Measurements from ENCODE around the gene TRIP12. TPM values are rescaled to one million over a fixed set of nuclear protein-coding genes. Genes with fewer than 3 reads are reported as not detected.

TRIP12 gene
- total RNA-seq, 1 donor from 2014 or later, result 211 TPM

DNA sequence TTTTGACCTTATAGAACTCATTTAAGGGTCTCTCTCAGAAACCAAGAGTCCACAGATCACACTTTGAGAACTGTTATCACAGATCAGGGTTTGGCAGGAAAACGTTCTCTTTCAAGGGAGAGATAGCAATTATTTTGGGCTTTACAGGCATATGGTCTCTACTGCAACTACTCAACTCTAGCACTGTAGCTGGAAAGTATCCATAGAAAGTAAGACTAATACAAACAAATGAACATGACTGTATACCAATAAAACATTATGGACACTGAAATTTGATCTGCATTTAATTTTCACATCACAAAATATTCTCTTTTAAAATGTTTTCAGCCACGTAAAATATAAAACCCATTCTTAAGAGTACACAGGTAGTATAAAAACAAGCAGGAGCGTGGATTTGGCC is 100.5 kb downstream of the TRIP12 start:
- peaks cover 59% of the 10 kb centered on the region for H3K36me3 ChIP-seq
- intact Hi-C loops (cut with DNase I), result no loop called here

DNA sequence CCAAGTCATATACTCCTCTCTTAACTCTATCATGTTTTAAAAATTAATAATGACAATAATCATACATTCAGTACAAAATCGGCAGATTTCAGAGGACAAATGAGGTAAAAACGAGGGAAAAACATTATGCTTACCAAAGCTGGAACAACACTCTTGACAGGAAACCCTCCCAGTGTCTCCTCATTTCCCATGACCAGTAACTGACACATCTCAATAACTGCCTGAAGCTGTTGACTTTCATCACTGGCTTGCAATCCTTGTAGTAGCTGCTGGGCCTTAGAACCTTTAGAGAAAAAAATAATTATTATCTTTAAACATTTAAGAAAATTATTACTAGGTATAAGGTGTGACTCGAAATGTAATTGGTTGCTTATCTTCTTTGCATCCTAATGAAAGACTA is 103.6 kb downstream of the TRIP12 start:
- Histone ChIP-seq H3K27me3 (no peaks in the 10 kb centered on the region), H3K27ac (no peak overlapping the region), H3K4me3 (no peak overlapping the region), H3K36me3 (peaks cover 62% of the 10 kb centered on the region), H3K9me3 (no peaks in the 10 kb centered on the region), H3K4me1 (no peaks in the 10 kb centered on the region)
- intact Hi-C loops (cut with DNase I), result no loop called here
- no peak for DNase-seq
- no peak for ATAC-seq
- TF ChIP-seq, protein P1, sequence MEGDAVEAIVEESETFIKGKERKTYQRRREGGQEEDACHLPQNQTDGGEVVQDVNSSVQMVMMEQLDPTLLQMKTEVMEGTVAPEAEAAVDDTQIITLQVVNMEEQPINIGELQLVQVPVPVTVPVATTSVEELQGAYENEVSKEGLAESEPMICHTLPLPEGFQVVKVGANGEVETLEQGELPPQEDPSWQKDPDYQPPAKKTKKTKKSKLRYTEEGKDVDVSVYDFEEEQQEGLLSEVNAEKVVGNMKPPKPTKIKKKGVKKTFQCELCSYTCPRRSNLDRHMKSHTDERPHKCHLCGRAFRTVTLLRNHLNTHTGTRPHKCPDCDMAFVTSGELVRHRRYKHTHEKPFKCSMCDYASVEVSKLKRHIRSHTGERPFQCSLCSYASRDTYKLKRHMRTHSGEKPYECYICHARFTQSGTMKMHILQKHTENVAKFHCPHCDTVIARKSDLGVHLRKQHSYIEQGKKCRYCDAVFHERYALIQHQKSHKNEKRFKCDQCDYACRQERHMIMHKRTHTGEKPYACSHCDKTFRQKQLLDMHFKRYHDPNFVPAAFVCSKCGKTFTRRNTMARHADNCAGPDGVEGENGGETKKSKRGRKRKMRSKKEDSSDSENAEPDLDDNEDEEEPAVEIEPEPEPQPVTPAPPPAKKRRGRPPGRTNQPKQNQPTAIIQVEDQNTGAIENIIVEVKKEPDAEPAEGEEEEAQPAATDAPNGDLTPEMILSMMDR (IDR thresholded peaks at IDR 0.05), result no peak

More for the DNA sequence above, 100.5 kb downstream of the TRIP12 start:
- no peaks in the 10 kb centered on the region for H3K4me1 ChIP-seq
- DNase-seq, result no peak
- H3K27ac ChIP-seq, result no peak overlapping the region
- ATAC-seq, result no peak
- TF ChIP-seq, protein P1 (IDR thresholded peaks at IDR 0.05), result no peak
- H3K9me3 ChIP-seq, result no peaks in the 10 kb centered on the region
- H3K27me3 ChIP-seq, result no peaks in the 10 kb centered on the region
- H3K4me3 ChIP-seq, result no peak overlapping the region

DNA sequence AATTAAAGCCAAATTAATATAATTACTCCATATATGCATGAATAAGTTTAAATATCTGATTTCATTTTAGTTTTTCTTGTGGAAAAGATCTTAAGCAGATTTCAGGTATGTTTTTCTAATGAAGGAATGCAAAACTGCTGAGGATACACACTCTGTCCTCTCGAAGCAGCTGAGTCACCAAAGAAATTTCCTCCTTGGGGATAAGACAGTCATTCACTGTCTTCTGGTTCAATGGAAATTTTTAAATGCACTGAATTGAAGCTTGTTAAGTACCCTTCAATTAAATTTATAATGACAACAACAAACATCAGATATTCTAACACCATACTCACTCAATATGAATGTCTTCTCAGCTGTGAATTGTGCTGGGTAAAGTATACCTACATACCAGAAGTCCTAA is 106.0 kb downstream of the TRIP12 start:
- H3K4me3 ChIP-seq, result no peak overlapping the region
- TF ChIP-seq, protein P1 (IDR thresholded peaks at IDR 0.05), result no peak
- peaks cover 74% of the 10 kb centered on the region for H3K36me3 ChIP-seq
- H3K4me1 ChIP-seq, result no peaks in the 10 kb centered on the region
- DNase-seq, result no peak
- H3K27me3 ChIP-seq, result no peaks in the 10 kb centered on the region
- H3K9me3 ChIP-seq, result no peaks in the 10 kb centered on the region
- intact Hi-C loops (cut with DNase I), result no loop called here
- ATAC-seq, result no peak
- no peak overlapping the region for H3K27ac ChIP-seq

DNA sequence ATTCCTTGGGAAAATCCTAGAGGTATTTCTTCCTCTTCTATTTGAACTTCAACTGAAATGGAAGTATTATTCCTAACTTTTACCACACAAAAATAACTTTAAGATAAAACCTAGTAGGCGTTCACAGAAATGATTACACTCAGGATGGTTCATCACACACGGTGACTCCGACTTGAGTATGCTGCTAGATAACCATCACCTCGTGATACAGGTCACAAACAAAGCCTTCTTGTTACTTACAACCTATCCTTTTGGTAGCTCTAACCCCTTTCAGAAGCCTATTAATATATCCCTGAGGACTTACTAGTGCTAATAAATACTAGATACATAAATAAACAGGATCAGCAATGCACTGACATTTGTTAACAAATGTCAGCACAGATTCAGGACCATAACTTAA is 106.5 kb downstream of the TRIP12 start:
- Histone ChIP-seq H3K27me3 (no peaks in the 10 kb centered on the region), H3K36me3 (peaks cover 79% of the 10 kb centered on the region), H3K4me1 (no peaks in the 10 kb centered on the region), H3K9me3 (no peaks in the 10 kb centered on the region), H3K27ac (no peak overlapping the region), H3K4me3 (no peak overlapping the region)
- DNase-seq (no peak), ATAC-seq (no peak)
- intact Hi-C loops (cut with DNase I), result no loop called here
- TF ChIP-seq, protein P1 (IDR thresholded peaks at IDR 0.05), result no peak

DNA sequence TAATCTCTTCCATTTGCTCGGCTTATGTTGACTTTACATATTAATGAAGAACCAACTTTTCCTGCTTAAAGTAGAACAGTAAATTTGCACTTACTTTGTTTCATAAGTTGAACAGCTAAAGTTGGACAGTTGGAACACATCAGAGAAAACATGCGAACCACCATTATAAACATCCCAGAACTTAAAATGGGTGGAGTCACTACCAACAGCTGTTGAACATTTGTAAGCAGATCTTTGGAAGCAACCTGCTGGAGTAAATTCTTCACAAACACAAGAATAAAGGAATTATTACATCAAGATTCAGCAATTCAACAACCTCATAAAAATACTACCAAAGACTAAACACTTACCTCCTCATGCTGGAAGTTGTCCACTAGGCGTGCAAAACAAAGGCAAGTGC is 111.0 kb downstream of the TRIP12 start:
- H3K9me3 ChIP-seq, result no peaks in the 10 kb centered on the region
- TF ChIP-seq, protein P1 (IDR thresholded peaks at IDR 0.05), result no peak
- no peaks in the 10 kb centered on the region for H3K4me1 ChIP-seq
- ATAC-seq (no peak), DNase-seq (no peak)
- no peak overlapping the region for H3K27ac ChIP-seq
- no peaks in the 10 kb centered on the region for H3K27me3 ChIP-seq
- H3K4me3 ChIP-seq, result no peak overlapping the region
- peaks cover 98% of the 10 kb centered on the region for H3K36me3 ChIP-seq
- intact Hi-C loops (cut with DNase I), result no loop called here

DNA sequence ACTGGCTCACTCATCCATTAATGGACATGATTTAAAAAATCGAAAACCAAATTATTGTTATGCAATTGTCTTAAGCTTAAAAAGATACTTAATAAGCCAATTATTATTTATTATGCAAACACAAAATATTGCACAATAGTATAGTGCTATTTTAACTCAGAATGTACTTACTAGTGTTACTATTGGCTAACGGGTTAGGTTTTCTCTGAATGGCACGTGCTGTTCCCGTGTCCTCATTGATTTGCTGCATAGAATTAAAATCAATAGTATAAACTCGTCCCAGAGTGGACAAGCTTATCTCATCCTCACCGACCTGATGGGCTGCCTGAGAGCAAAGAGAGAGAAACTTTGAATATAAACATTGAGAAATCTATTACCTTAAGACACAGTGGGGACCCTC is 116.2 kb downstream of the TRIP12 start:
- TF ChIP-seq, protein P1 (IDR thresholded peaks at IDR 0.05), result no peak
- Histone ChIP-seq H3K27me3 (no peaks in the 10 kb centered on the region), H3K4me3 (no peak overlapping the region), H3K4me1 (no peaks in the 10 kb centered on the region), H3K36me3 (peaks cover 99% of the 10 kb centered on the region), H3K9me3 (no peaks in the 10 kb centered on the region), H3K27ac (no peak overlapping the region)
- ATAC-seq, result no peak
- DNase-seq, result no peak
- intact Hi-C loops (cut with DNase I), result no loop called here
